ENCODE results near the gene S100A11.

The S100A11 gene

DNA sequence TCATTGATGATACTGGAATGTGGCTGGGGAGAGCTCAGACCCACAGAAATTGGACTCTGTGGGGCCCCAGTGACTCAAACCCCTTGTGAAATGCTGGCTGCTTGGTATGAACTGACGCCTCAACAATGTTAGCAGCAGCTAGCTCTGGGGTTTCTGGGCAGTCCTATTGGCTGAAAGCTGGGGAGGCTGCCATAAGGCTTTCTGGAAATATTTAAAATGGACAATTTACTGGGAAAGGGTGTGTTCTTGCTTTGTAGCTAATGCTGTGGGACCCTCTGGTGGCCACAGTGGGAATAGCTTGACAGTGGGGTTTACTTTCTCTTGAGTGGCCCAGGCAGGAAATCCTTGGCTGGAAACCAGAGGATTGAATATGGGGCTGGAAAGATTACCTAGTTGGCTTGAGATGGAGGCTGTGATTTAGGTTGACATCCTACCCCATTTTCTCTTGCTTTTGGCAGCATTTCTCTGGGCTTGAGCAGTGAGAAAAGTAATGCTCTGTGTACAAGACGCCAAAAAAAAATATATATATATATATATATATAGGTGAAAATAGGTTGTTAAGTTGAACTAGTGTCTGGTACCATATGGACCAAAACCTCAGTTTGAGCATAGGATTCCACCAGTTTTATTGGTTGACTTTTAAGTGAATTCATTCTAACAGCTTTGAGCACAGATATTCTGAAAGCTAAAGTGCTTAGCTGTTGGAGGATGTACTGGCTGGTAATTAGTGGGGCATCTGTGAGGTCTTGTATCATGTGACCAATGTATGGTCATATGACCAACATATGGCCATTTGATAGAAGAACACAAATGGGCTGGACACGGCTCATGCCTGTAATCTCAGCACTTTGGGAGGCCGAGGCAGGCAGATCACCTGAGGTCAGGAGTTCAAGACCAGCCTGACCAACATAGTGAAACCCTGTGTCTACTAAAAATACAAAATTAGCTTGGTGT, 34.9 kb downstream of the S100A11 start:
- DNase-seq, result peak; percentile 69

DNA sequence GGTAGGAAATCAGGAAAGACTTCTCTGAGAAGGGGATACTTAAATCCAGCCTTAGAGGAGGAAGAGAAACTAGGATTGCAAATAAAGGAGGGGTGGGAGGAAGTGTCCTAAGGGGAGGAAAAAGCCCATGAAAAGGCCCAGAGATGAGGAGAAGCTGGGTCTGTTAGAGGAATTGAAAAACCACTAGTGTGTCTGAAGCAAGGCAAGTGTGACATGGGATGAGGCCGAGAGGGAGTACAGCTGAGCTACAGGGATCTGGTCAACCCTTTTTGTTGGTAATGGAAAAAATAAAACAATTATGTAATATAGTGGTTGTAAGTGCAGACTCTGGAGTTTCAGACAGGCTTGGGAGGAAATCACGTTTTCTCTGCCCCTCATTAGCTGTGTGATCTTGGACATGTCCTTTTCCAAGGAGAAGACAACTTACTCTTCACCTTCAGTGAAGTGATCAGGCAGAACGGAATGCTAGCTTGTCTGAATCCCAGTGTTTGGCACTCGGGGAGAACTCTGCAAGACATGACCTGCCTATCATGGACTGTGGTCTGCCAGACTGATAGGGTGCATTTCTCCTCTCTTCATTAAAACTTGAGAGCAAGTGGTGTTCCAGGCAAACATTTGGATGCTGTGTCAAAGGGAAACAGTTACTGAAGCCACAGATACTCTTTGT, 35.7 kb downstream of the S100A11 start:
- no peak for DNase-seq

DNA sequence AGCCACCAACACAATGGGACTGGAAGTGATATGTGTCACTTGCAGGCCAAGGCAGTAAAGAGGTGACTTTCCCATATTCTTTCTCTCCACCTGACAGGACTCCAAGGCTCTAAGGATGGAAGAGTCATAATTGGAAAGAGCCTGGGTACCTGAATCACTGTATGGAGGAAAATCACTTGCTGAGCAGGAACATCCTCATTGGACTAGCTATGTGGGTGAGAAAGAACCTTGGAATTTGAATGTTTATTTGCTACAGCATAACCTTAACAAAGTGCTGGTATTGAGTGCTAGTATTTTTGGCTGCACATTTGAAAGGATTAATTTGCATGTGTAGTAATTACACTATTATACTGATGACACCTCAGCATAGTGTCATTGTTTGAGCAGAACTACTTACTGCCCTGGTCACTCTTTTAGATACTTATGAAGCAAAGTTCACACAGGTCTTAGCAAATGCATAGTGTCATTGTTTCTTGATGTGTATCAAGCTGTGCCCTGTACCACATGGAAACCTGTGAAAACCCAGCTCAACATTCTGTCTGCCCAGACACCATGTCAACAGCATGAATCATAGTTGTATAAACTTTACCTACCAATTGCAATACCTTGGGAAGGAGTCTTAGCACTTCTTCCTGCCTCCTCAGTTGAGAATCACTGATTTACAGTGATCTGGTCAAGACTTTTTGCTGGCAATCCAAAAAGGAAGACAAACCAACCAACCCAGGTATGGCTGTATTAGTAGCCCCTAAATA, 38.0 kb downstream of the S100A11 start:
- no peak for DNase-seq

GRCh38 chr1:151997284-151997570, 39.6 kb downstream of the S100A11 start:
- DNase-seq, result no peak

DNA sequence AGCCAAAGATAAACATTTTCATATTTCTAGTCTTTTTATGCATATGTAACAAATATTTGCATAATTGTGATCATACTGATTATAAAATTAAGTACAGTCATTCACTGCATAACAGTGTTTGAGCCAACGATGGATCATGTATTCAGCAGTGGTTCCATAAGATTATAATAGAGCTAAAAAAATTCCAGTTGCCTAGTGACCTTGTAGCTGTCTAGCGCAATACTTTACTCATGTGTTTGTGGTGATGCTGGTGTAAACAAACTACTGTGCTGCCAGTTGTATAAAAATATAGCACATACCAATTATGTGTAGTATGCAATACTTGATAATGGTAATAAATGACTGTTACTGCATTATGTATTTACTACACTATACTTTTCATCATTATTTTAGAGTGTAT, 41.0 kb downstream of the S100A11 start:
- DNase-seq, result no peak

DNA sequence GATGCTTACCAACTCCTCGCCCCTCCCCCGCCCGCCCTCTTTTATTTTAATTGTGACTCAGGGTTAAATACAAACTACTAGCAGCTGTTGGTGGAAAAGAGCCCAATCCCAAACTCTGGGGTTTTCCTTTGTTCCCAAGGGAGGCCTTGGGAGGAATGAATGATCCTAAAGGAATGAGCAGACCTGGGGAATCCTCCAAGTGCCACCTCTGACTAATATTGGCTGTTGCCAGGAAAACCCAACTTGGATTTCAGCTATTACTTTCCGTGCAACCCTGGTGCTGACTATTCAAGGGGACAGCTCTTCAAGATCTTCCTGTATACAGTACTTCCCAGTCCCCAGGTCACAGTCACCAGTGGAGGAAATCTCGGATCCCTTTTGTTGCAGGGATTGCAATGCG, 41.8 kb downstream of the S100A11 start:
- DNase-seq, result no peak

- DNase-seq, result no peak
Observed at GRCh38 chr1:151993734-151994496, 42.9 kb downstream of the S100A11 start, which contains the start of gene S100A10. Gene S100A10, minus strand, starts transcription at chr1:151993859. Its CDS starts 7,629 bp downstream, at chr1:151986230.

GRCh38 chr1:151993084-151993733, 43.6 kb downstream of the S100A11 start:
- DNase-seq, result no peak

DNA sequence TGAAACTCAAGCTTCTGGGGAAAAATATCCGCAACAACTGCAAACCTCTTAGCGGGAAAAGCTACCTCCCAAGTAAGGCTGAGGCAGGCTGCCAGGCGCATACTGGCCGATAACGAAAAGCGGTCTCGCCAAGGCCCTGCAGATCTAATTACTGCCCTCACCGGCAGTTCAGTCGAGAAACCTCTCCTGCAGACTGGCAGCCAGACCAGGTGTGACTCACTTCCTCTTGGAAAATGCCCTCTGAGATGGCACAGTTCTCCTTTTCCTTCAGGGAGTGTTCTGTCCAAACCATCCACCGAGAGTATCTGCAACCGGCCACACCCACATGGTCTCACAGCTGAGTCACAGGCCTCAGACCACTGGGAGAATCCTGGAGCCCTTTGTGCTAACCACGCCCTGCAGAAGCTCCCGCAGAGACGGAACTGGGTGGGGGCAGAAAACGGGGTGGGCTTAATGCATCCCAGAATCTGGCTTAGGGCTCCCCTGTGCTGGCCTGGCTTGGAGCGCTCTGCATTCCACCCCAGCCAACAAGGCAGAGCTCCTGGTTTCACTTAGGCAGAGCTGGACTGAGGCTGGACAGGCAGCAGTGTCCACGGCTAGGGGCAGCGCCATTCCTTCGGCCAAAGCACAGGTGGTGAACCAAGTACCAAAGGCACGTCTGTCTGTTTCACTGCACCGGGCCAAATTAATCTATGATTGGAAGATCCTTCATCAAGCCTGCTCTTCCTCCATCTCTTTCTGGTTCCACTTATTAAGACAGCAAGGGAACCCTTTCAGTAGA, 44.3 kb downstream of the S100A11 start:
- no peak for DNase-seq

- no peak for DNase-seq
Observed at GRCh38 chr1:151991663-151992302, 45.0 kb downstream of the S100A11 start.

- DNase-seq, result peak; percentile 23
Observed at GRCh38 chr1:151990856-151991198, 46.0 kb downstream of the S100A11 start.

DNA sequence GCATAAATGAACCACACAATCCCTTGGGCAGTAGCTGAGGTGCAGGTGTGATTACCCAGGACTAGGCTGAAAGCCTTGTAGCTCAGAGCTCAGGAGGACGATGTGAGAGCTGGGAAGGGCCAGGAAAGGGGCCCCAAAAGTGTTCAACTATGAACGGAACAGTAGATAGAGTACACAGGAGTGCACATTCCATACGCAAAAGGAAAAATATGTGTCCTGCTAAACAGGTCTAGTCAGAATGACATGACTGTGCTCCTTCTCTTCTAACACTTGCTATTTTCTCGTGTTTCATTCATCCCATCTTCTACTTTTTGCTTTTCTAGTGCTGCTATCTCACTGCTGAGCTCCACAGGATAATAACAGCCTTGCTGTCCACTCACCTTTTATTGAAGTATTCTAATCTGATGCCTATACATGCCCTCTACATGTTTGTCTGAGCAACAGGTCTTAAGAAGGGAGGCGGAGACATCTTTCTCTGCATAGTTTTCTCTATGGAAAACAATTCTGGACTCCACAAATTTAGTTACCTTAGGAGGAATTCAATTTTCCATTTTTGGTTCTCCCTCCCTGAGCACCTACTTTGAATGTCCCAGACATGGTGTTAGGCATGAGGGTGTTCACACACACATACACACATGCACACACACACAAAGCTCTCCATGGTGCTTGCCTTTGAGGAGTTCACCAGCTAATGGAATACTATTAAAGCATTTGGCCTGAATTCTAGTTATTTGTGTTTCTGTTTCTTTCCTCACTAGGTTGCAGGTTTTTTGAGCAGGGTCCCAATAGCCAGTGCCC, 46.5 kb downstream of the S100A11 start:
- no peak for DNase-seq

- no peak for DNase-seq
Observed at GRCh38 chr1:151989211-151989862, 47.5 kb downstream of the S100A11 start.

DNA sequence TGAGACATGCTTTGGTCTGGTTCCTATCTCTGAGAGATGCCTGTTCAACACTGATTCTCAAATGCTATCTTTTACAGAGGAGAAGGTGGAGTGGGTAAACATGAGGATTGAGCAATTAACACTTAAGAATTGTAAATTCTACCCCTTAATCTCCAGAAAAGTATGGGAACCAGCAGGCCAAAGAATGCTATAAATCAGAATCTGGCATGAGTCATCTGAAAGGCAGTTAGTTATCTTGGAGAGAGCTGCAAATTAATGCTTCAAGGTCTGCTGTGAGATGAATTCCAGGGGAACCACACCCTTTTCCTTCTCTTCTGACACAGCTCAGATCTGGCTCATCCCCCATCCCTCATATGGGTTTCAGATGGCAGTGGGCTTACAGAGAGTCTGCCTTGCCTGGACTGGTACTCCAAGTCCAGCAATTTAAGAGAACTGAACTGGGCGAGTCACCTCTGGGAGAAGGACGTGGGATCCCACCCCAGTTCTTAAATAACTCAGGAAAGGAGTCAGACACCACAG, 48.3 kb downstream of the S100A11 start:
- DNase-seq, result no peak

DNA sequence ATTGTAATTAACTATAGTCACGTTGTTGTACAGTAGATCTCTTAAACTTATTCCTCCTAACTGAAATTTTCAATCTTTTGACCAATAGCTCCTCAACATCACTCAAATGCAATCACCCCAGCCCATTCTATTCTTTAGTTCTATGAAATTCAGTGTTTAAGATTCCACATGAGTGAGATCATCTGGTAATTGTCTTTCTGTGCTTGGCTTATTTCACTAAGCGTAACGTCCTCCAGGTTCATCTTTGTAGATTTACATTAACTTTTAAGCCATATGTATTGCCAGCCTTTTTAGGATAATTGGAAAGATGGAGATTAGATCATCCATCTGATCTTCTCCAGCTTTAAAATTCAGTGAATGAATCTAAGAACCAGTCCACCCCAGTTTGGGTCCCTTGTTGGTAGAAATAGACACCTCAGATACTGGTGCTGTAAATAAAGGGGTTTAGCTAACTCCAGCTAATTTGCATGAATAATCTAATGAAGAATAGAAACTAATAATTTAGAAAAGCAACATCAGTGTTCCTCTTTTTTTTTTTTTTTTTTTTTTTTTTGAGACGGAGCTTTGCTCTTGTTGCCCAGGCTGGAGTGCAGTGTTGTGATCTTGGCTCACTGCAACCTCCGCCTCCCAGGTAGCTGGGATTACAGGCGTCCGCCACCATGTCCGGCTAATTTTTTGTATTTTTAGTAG, 50.2 kb downstream of the S100A11 start:
- DNase-seq, result no peak

DNA sequence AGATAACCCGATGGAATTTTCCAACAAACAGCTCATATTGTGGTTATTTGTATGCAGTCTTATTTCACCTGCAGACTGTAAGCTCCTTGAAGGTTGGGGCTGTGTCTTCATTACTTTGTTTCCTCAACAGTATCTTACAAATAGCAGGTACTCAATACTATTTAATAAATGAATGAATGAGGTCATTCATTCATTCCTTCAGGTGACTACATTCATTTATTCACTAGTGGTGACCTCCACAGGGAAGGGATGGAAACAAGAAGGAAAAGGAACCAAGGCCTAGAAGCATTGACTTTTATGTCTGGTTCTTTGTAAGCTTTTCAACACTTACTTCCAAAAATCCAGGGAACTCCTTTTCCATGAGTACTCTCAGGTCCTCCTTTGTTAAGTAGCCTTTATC, 51.0 kb downstream of the S100A11 start:
- DNase-seq, result no peak

GRCh38 chr1:151985270-151985669, 51.5 kb downstream of the S100A11 start:
- DNase-seq, result no peak

GRCh38 chr1:151984313-151984956, 52.4 kb downstream of the S100A11 start:
- DNase-seq, result no peak

All from NCI-H345 (cell line).